Measurements from ENCODE around the gene GLP2R.

DNA sequence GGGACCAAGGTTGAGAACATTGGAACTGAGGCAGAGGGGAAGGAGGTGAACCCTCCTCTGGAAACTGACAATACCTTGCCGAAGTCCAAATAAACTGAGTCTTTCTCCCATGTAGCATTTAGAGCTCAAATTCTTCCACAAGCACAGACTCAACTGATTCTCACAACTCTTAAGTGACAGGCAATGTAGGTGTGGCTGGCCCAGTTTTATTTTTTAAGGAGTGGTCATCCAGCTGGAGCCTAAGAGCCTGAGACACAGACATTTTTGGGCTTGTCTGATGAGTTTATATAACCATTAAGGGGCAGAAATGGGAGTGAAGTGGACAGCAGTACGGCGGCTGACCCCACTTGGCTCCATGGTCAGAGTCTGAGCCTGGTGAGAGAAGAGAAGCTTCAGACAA is 68.5 kb downstream of the GLP2R start:
- TF ChIP-seq, protein P1, sequence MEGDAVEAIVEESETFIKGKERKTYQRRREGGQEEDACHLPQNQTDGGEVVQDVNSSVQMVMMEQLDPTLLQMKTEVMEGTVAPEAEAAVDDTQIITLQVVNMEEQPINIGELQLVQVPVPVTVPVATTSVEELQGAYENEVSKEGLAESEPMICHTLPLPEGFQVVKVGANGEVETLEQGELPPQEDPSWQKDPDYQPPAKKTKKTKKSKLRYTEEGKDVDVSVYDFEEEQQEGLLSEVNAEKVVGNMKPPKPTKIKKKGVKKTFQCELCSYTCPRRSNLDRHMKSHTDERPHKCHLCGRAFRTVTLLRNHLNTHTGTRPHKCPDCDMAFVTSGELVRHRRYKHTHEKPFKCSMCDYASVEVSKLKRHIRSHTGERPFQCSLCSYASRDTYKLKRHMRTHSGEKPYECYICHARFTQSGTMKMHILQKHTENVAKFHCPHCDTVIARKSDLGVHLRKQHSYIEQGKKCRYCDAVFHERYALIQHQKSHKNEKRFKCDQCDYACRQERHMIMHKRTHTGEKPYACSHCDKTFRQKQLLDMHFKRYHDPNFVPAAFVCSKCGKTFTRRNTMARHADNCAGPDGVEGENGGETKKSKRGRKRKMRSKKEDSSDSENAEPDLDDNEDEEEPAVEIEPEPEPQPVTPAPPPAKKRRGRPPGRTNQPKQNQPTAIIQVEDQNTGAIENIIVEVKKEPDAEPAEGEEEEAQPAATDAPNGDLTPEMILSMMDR (IDR thresholded peaks at IDR 0.05): no peak
- no peak for TF ChIP-seq GABPA (IDR thresholded peaks at IDR 0.05; ENCODE audit: low read depth)
